GM23248 (cell line): ENCODE data around the gene UXT. TPM values are rescaled to one million over a fixed set of nuclear protein-coding genes. Genes with fewer than 3 reads are reported as not detected.

Source experiments
- DNase-seq: peaks from one replicate; pipeline ENCODE4 v3.0.0-alpha.2; 2015
- H2AFZ ChIP-seq: fragments of 200-600 bp; sonication (generic); 2 replicates; pipeline ENCODE4 v1.6.1; 2016; ENCODE audit warnings: antibody characterized with exemption
- H3F3A ChIP-seq: fragments of 200-600 bp; sonication (generic); 2 replicates; pipeline ENCODE4 v1.6.1; 2016; ENCODE audit warnings: mild to moderate bottlenecking, antibody characterized with exemption, mixed run types; ENCODE audit not compliant: insufficient read depth
- H3K27ac ChIP-seq: fragments of 200-600 bp; sonication (generic); 2 replicates; pipeline ENCODE4 v1.5.1; 2016; ENCODE audit warnings: mild to moderate bottlenecking
- H3K27me3 ChIP-seq: fragments of 200-600 bp; sonication (generic); replicated peaks from 2 replicates; pipeline ENCODE4 v1.6.1; 2016; ENCODE audit warnings: mild to moderate bottlenecking; ENCODE audit not compliant: insufficient read depth
- H3K36me3 ChIP-seq: fragments of 200-600 bp; sonication (generic); 2 replicates; pipeline ENCODE4 v1.6.1; 2016; ENCODE audit warnings: low read depth, mild to moderate bottlenecking
- H3K4me1 ChIP-seq: fragments of 200-600 bp; sonication (generic); 2 replicates; pipeline ENCODE4 v1.6.1; 2016; ENCODE audit warnings: mild to moderate bottlenecking; ENCODE audit not compliant: insufficient read depth
- H3K4me2 ChIP-seq: fragments of 200-600 bp; sonication (generic); one replicate; pipeline ENCODE4 v1.6.1; 2016; ENCODE audit warnings: mild to moderate bottlenecking; ENCODE audit not compliant: unreplicated experiment
- H3K4me3 ChIP-seq: fragments of 200-600 bp; sonication (generic); 2 replicates; pipeline ENCODE4 v1.5.1; 2016; ENCODE audit warnings: mild to moderate bottlenecking
- H3K79me2 ChIP-seq: fragments of 200-600 bp; sonication (generic); 2 replicates; pipeline ENCODE4 v1.6.1; 2016; ENCODE audit warnings: mild to moderate bottlenecking; ENCODE audit not compliant: insufficient read depth
- H3K9ac ChIP-seq: fragments of 200-600 bp; sonication (generic); 2 replicates; pipeline ENCODE4 v1.6.1; 2016; ENCODE audit warnings: mild to moderate bottlenecking
- H3K9me2 ChIP-seq: fragments of 200-600 bp; sonication (generic); 2 replicates; pipeline ENCODE4 v1.6.1; 2016; ENCODE audit warnings: mixed run types, mild to moderate bottlenecking, moderate library complexity; ENCODE audit not compliant: insufficient read depth
- H3K9me3 ChIP-seq: fragments of 200-600 bp; sonication (generic); one replicate; pipeline ENCODE4 v1.6.1; 2017; ENCODE audit warnings: low read depth
- H4K20me1 ChIP-seq: fragments of 200-600 bp; sonication (generic); 2 replicates; pipeline ENCODE4 v1.6.0; 2016; ENCODE audit not compliant: insufficient read depth
- EZH2 ChIP-seq: fragments of 200-600 bp; sonication (generic); IDR thresholded peaks from 2 replicates; pipeline ENCODE4 v1.6.1; 2018; ENCODE audit warnings: antibody characterized with exemption, mild to moderate bottlenecking; ENCODE audit not compliant: insufficient read depth, poor library complexity, severe bottlenecking
- EZH2phosphoT487 ChIP-seq: fragments of 200-600 bp; sonication (generic); IDR thresholded peaks from 2 replicates; pipeline ENCODE4 v1.6.1; 2018; ENCODE audit warnings: antibody characterized with exemption, moderate library complexity, mild to moderate bottlenecking, low read depth; ENCODE audit not compliant: insufficient read depth
- WGBS, 2 experiments: methylation state at CpG; one replicate each; pipeline ENCODE4 v1.1.6; 2015 to 2017; ENCODE audit warnings: low lambda C conversion rate in 2 of 2, low coverage in 1 of 2; ENCODE audit errors: missing lambda C conversion rate in 2 of 2; 5-methylcytosine and 5-hydroxymethylcytosine counted together
- in situ Hi-C: fragments of 300-500 bp; cut with MboI; formaldehyde crosslinking; loops from 2 replicates; pipeline ENCODE4 v1.15.0; 2020
- polyA plus RNA-seq: library from polyadenylated mRNA; unstranded; fragments of >200 nt; fragmentation: Nextera tagmentation; extraction: Ambion mirVana; gene quantifications from 2 replicates; pipeline ENCODE4 v1.2.1, GENCODE V29; 2016
- total RNA-seq: library from RNA; depleted of rRNA; stranded (reverse); fragments of >200 nt; shearing (Covaris generic); gene quantifications from 2 replicates; pipeline ENCODE4 v1.2.3, GENCODE V29; 2014

The UXT gene
- total and polyA plus RNA-seq, 2 experiments from 2014 or later, result 130 to 158 TPM

GRCh38 chrX:47623540-47624027 is 35.4 kb downstream of the UXT start:
- 3 to 10% methylated on average over 14 to 20 of the region's 35 CpGs for WGBS, 2 experiments
- Histone ChIP-seq H3F3A (no peaks in the 10 kb centered on the region), H3K9me3 (no peaks in the 10 kb centered on the region), H3K36me3 (no peaks in the 10 kb centered on the region), H2AFZ (0 out of 2 replicates have a peak overlapping the region, but pooled peaks have one; percentile 24), H4K20me1 (no peaks in the 10 kb centered on the region), H3K4me3 (peak overlapping the region; percentile 59), H3K27ac (no peak overlapping the region), H3K9me2 (no peaks in the 10 kb centered on the region), H3K79me2 (no peaks in the 10 kb centered on the region), H3K27me3 (no peaks in the 10 kb centered on the region), H3K9ac (no peak overlapping the region), H3K4me1 (no peaks in the 10 kb centered on the region), H3K4me2 (peak overlapping the region; percentile 65)
- no peak for TF ChIP-seq EZH2
- no peak for TF ChIP-seq EZH2phosphoT487
- DNase-seq, result peak; percentile 76
- in situ Hi-C loops, result no loop called here

GRCh38 chrX:47621851-47622250 is 37.1 kb downstream of the UXT start:
- no peak for DNase-seq
- H3K36me3 ChIP-seq, result no peaks in the 10 kb centered on the region
- H2AFZ ChIP-seq, result no peak overlapping the region
- WGBS, 2 experiments, result 74 to 83% methylated on average over 6 of the region's 6 CpGs
- no peaks in the 10 kb centered on the region for H3K79me2 ChIP-seq
- in situ Hi-C loops, result no loop called here
- H3K27me3 ChIP-seq, result no peaks in the 10 kb centered on the region
- no peaks in the 10 kb centered on the region for H3K9me2 ChIP-seq
- no peak overlapping the region for H3K27ac ChIP-seq
- H3F3A ChIP-seq, result no peaks in the 10 kb centered on the region
- no peak overlapping the region for H3K4me3 ChIP-seq
- H3K9ac ChIP-seq, result no peak overlapping the region
- H3K4me2 ChIP-seq, result no peak overlapping the region
- no peaks in the 10 kb centered on the region for H3K4me1 ChIP-seq
- H4K20me1 ChIP-seq, result no peaks in the 10 kb centered on the region
- no peaks in the 10 kb centered on the region for H3K9me3 ChIP-seq
- TF ChIP-seq EZH2 (no peak), EZH2phosphoT487 (no peak)

DNA sequence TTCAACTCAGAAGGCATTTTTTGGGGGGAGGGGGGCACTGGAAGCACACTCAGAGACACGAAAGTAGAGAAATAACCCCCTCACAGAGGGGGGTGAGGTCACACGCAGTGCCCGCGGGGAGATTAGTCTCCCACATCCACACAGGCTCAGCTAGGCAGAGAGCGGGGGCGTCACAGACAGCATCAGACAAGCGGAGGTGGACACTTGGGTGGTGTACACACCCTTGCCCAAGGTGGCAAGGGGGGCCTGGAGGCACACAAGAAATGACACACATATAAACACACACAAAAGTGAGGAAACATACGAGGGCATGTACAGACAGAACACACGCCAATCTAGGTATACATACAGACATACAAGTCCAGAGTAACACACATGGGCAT is 38.7 kb downstream of the UXT start:
- no peak overlapping the region for H3K27ac ChIP-seq
- no peaks in the 10 kb centered on the region for H3K27me3 ChIP-seq
- 50 to 57% methylated on average over 4 to 9 of the region's 9 CpGs for WGBS, 2 experiments
- no peak overlapping the region for H3K9ac ChIP-seq
- no peak overlapping the region for H2AFZ ChIP-seq
- no peak for DNase-seq
- no peaks in the 10 kb centered on the region for H3K79me2 ChIP-seq
- no peaks in the 10 kb centered on the region for H4K20me1 ChIP-seq
- in situ Hi-C loops, result no loop called here
- TF ChIP-seq EZH2phosphoT487 (no peak), EZH2 (no peak)
- no peaks in the 10 kb centered on the region for H3K9me3 ChIP-seq
- H3K9me2 ChIP-seq, result no peaks in the 10 kb centered on the region
- no peak overlapping the region for H3K4me2 ChIP-seq
- H3K36me3 ChIP-seq, result no peaks in the 10 kb centered on the region
- no peaks in the 10 kb centered on the region for H3F3A ChIP-seq
- H3K4me1 ChIP-seq, result no peaks in the 10 kb centered on the region
- no peak overlapping the region for H3K4me3 ChIP-seq

DNA sequence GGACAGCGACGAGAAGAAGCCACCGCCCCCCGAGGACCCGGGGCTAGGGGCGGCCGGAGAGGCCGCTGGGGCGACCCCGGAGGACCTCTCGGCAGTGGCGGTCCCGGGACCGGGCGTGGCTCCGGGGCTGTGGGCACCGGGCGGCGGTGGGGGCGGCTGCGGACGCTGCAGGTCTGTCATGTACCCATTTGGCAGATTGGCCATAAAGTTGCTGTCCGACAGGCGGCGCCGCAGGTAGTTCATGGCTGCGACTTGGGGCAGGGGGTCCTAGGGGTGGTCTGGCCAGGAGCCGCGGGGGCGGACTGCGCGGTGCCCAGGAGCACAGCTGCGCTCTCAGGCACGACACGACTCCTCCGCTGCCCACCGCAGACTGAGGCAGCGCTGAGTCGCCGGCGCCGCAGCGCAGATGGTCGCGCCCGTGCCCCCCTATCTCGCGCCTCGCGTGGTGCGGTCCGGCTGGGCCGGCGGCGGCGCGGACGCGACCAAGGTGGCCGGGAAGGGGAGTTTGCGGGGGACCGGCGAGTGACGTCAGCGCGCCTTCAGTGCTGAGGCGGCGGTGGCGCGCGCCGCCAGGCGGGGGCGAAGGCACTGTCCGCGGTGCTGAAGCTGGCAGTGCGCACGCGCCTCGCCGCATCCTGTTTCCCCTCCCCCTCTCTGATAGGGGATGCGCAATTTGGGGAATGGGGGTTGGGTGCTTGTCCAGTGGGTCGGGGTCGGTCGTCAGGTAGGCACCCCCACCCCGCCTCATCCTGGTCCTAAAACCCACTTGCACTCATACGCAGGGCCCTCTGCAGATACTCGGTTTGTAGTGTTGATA is 39.3 kb downstream of the UXT start, which contains the start of gene SYN1:
SYN1 (minus strand) TSS at position 372 of the 817 bp plus-strand sequence; CDS start at position 243, 129 bp downstream.
- in situ Hi-C loops, result no loop called here
- Histone ChIP-seq H4K20me1 (no peaks in the 10 kb centered on the region), H2AFZ (0 out of 2 replicates have a peak within 1 kb of the TSS, but pooled peaks have one; percentile 20)

More for the DNA sequence above, 39.3 kb downstream of the UXT start, which contains the start of gene SYN1:
- Histone ChIP-seq H3K4me3 (peak within 1 kb of the TSS; percentile 55), H3F3A (no peaks in the 10 kb centered on the region), H3K36me3 (no peaks in the 10 kb centered on the region), H3K27me3 (no peaks in the 10 kb centered on the region), H3K9me3 (no peaks in the 10 kb centered on the region), H3K4me2 (peak within 1 kb of the TSS; percentile 34), H3K4me1 (no peaks in the 10 kb centered on the region), H3K9ac (no peak within 1 kb of the TSS), H3K27ac (no peak within 1 kb of the TSS), H3K79me2 (no peaks in the 10 kb centered on the region), H3K9me2 (no peaks in the 10 kb centered on the region)
- 1 to 3% methylated on average over 23 to 31 of the region's 88 CpGs for WGBS, 2 experiments
- TF ChIP-seq EZH2, result no peak
- no peak for TF ChIP-seq EZH2phosphoT487
- DNase-seq, result peak; percentile 89
